Activated gamma-delta T cell (primary cell): ENCODE measurements around the gene IER5.

ENCODE experiments used
- DNase-seq: peaks from one replicate; lab custom pipeline; 2025; lab: John Stamatoyannopoulos, UW

The IER5 gene

DNA sequence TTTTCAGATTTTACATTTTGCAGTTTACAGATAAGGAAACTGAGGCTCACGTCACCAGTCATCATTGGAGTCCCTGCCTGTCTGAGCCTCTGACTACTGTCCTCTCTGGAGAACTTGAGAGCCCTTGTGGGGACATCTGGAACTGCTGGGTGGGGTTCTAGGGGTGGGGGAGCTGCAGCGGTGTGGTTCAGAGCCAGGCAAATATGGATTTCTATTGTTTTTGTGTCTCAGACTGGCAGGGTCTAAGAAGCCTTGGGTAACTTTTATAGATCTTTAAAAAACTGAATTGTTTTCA is 46.9 kb downstream of the IER5 start:
- no peak for DNase-seq

DNA sequence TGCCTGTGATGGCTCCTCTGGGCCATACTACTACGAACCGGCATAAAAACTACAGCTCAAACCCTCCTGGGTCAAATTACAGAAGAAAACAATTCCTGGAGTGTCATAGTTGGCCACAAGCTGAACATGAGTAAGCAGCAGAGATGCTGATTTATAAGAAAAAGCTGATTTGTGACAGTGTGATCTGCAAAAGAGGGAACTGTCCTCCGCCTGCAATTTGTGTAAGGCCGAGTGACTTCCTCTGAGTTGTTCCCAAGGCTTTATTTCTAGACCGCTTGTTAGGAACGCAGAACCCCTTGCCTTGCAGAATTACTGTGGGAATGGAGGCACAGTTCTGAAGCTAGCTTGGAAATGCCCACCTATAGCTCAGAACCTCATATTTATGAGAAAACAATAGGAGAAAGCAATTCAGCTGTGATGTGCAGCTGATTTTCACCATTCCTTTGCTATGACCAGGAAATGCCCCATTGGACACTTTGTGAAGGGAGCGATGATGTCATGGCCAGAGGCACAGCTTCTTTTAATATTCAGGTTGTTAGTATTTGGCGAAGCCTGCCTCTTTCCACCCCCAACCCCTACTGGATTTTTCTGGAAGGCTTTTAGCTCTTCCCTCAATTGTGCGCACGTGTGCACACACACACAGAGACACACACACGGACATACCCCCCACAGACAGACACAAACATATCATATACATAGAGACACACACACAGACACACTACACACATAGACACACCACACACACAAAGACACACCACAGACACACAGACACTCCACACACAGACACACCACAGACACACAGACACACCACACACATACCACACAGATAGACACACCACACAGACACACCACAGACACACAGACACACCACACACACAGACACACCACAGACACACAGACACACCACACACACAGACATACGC is 47.6 kb downstream of the IER5 start:
- no peak for DNase-seq

DNA sequence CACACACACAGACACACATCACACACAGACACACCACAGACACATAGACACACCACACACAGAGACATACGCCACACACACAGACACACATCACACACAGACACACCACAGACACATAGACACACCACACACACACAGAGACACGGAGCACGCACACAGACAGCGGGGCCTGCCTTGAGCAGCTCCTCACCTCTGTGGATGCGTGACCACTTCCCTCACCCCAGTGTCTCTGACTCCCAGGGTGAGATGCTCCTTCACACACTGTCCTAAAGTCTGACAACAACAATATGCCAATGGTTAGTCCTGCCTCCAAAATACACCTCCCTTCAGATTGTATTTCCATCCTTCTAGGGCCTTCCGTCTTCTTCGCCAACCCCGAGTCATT is 48.2 kb downstream of the IER5 start:
- DNase-seq = no peak

- no peak for DNase-seq
Observed at GRCh38 chr1:181137217-181137743, 48.8 kb downstream of the IER5 start.

DNA sequence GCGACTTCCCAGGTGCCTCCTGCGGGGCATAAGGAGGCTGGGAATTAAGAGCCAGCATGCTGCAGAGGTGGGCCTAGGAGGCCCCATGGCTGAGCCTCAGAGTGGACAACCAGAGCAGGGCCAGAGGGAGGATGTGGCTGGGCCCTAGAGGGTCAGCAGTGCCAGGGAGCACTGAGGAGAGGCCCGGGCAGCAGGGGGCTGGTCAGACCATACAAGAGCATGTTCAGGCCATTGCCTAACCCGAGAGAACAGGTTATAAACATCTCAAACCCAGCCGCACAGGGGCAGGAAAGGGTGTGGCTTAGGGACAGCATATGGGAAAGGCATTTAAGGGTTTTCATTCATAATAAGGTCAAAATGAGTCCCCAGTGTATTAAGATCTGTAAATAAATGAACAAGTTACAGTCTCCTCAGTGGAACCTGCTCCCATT is 51.1 kb downstream of the IER5 start:
- DNase-seq = no peak

- DNase-seq = no peak
Observed at GRCh38 chr1:181140398-181140797, 51.9 kb downstream of the IER5 start.

GRCh38 chr1:181140891-181141290 is 52.4 kb downstream of the IER5 start:
- DNase-seq = no peak

GRCh38 chr1:181141431-181141910 is 53.0 kb downstream of the IER5 start:
- DNase-seq = no peak
